ENCODE measurements around the gene BPIFB3. TPM values are rescaled to one million over a fixed set of nuclear protein-coding genes. Genes with fewer than 3 reads are reported as not detected.
"Not testable (repeated sequence)": the region's sequence is repeated elsewhere in the genome, so short reads cannot be mapped to it uniquely, and the experiment has no call there.

BPIFB3 gene
- polyA plus RNA-seq, 1 experiment: not detected

GRCh38 chr20:33108661-33109060 is 55.0 kb downstream of the BPIFB3 start:
- TF ChIP-seq CTCF (IDR thresholded peaks at IDR 0.05; ENCODE audit: insufficient read depth, low read depth, low read length): no peak
- Histone ChIP-seq H3K4me3 (ENCODE audit: low read depth, low read length) (no peak overlapping the region), H3K27me3 (ENCODE audit: control insufficient read depth, insufficient read depth, low read length) (no peaks in the 10 kb centered on the region; the same call in 1 of the 2 replicates), H3K36me3 (ENCODE audit: control insufficient read depth, insufficient read depth, low read length) (no peaks in the 10 kb centered on the region)
- CTCF ChIA-PET: no interaction called here
- POLR2A ChIA-PET: no interaction called here
- no peak for DNase-seq (ENCODE audit: low read depth)

- Histone ChIP-seq H3K4me3 (ENCODE audit: low read depth, low read length) (no peak overlapping the region), H3K36me3 (ENCODE audit: control insufficient read depth, insufficient read depth, low read length) (no peaks in the 10 kb centered on the region), H3K27me3 (ENCODE audit: control insufficient read depth, insufficient read depth, low read length) (no peaks in the 10 kb centered on the region; the same call in 1 of the 2 replicates)
- ChIA-PET POLR2A (no interaction called here), CTCF (no interaction called here)
- TF ChIP-seq CTCF (IDR thresholded peaks at IDR 0.05; ENCODE audit: insufficient read depth, low read depth, low read length): no peak
- DNase-seq (ENCODE audit: low read depth): no peak
Measured at GRCh38 chr20:33110147-33110825, 56.6 kb downstream of the BPIFB3 start.

GRCh38 chr20:33111306-33111705 is 57.6 kb downstream of the BPIFB3 start:
- no peak for DNase-seq (ENCODE audit: low read depth)
- CTCF ChIA-PET: no interaction called here
- no peaks in the 10 kb centered on the region; the same call in 1 of the 2 replicates for H3K27me3 ChIP-seq (ENCODE audit: control insufficient read depth, insufficient read depth, low read length)
- H3K4me3 ChIP-seq (ENCODE audit: low read depth, low read length): no peak overlapping the region
- H3K36me3 ChIP-seq (ENCODE audit: control insufficient read depth, insufficient read depth, low read length): no peaks in the 10 kb centered on the region
- no peak for TF ChIP-seq CTCF (IDR thresholded peaks at IDR 0.05; ENCODE audit: insufficient read depth, low read depth, low read length)
- POLR2A ChIA-PET: no interaction called here

- no peak for TF ChIP-seq CTCF (IDR thresholded peaks at IDR 0.05; ENCODE audit: insufficient read depth, low read depth, low read length)
- H3K4me3 ChIP-seq (ENCODE audit: low read depth, low read length): no peak overlapping the region
- ChIA-PET POLR2A (no interaction called here), CTCF (no interaction called here)
- H3K36me3 ChIP-seq (ENCODE audit: control insufficient read depth, insufficient read depth, low read length): no peaks in the 10 kb centered on the region
- H3K27me3 ChIP-seq (ENCODE audit: control insufficient read depth, insufficient read depth, low read length): no peaks in the 10 kb centered on the region; the same call in 1 of the 2 replicates
- no peak for DNase-seq (ENCODE audit: low read depth)
Measured at GRCh38 chr20:33112547-33113386, 59.1 kb downstream of the BPIFB3 start.

- CTCF ChIA-PET: no interaction called here
- DNase-seq (ENCODE audit: low read depth): no peak
Measured at GRCh38 chr20:33113387-33113908, 59.7 kb downstream of the BPIFB3 start.

GRCh38 chr20:33115501-33115900 is 61.8 kb downstream of the BPIFB3 start:
- DNase-seq (ENCODE audit: low read depth); H3K27me3 ChIP-seq (ENCODE audit: control insufficient read depth, insufficient read depth, low read length); CTCF ChIA-PET; H3K4me3 ChIP-seq (ENCODE audit: low read depth, low read length); POLR2A ChIA-PET; H3K36me3 ChIP-seq (ENCODE audit: control insufficient read depth, insufficient read depth, low read length): not testable (repeated sequence)

More at GRCh38 chr20:33113387-33113908, 59.7 kb downstream of the BPIFB3 start:
- H3K36me3 ChIP-seq (ENCODE audit: control insufficient read depth, insufficient read depth, low read length): no peaks in the 10 kb centered on the region
- POLR2A ChIA-PET: no interaction called here
- H3K4me3 ChIP-seq (ENCODE audit: low read depth, low read length): no peak overlapping the region
- no peak for TF ChIP-seq CTCF (IDR thresholded peaks at IDR 0.05; ENCODE audit: insufficient read depth, low read depth, low read length)
- no peaks in the 10 kb centered on the region; the same call in 1 of the 2 replicates for H3K27me3 ChIP-seq (ENCODE audit: control insufficient read depth, insufficient read depth, low read length)
